Upper lobe of left lung (tissue), 6 donors: ENCODE results near the gene AGFG2. TPM values are rescaled to one million over a fixed set of nuclear protein-coding genes. Genes with fewer than 3 reads are reported as not detected.

Source experiments
- ATAC-seq, 2 donors: fragments of 200-7000 bp; cut with Tn5 transposase; one replicate each; pipeline ENCODE4 v1.9.1; 2022; ENCODE audit warnings: mild to moderate bottlenecking in 2 of 2, moderate library complexity in 2 of 2; ENCODE audit not compliant: low FRiP score in 2 of 2
- DNase-seq, 2 donors: peaks; one replicate each; pipeline ENCODE4 v3.0.0-alpha.2; 2019 to 2020
- H3K27ac ChIP-seq, 4 donors: fragments of 200-600 bp; sonication (generic); one replicate each; pipeline ENCODE4 v1.5.1; 2016 to 2019
- H3K27me3 ChIP-seq, 4 donors: fragments of 200-600 bp; sonication (generic); one replicate each; pipeline ENCODE4 v1.5.1; 2017 to 2019
- H3K36me3 ChIP-seq, 4 donors: fragments of 200-600 bp; sonication (generic); one replicate each; pipeline ENCODE4 v1.5.1; 2016 to 2019
- H3K4me1 ChIP-seq, 4 donors: fragments of 200-600 bp; sonication (generic); one replicate each; pipeline ENCODE4 v1.5.1; 2018 to 2019
- H3K4me3 ChIP-seq, 4 donors: fragments of 200-600 bp; sonication (generic); one replicate each; pipeline ENCODE4 v1.5.1; 2017 to 2019; ENCODE audit warnings: mild to moderate bottlenecking in 2 of 4, moderate library complexity in 1 of 4
- H3K9me3 ChIP-seq, 4 donors: fragments of 200-600 bp; sonication (generic); one replicate each; pipeline ENCODE4 v1.5.1; 2018 to 2019
- EP300 ChIP-seq, 4 donors: sonication (generic); formaldehyde crosslinking; IDR thresholded peaks; one replicate each; pipeline ENCODE4 v1.5.1; 2017; ENCODE audit warnings: antibody characterized with exemption in 4 of 4, control low read depth in 2 of 4
- POLR2A ChIP-seq, 4 donors: fragments of 450-650 bp; IDR thresholded peaks; one replicate each; pipeline ENCODE4 v1.5.1; 2016 to 2017; ENCODE audit warnings: antibody characterized with exemption in 4 of 4, mild to moderate bottlenecking in 2 of 4
- POLR2AphosphoS5 ChIP-seq, 2 donors: sonication (generic); formaldehyde crosslinking; IDR thresholded peaks; one replicate each; pipeline ENCODE4 v1.5.1; 2017; ENCODE audit warnings: antibody characterized with exemption in 2 of 2
- WGBS, 2 donors: methylation state at CpG; one replicate each; pipeline ENCODE4 v1.1.5; 2017 to 2018; 5-methylcytosine and 5-hydroxymethylcytosine counted together
- total RNA-seq, 6 donors: library from RNA; depleted of rRNA in 4 of 6; stranded (reverse); fragments of >200 nt in 4 of 6; gene quantifications; one replicate each; pipeline versions ENCODE4 v1.1.0 to v1.2.1, GENCODE V29; 2016 to 2021
- TF ChIP-seq, protein P1 (sequence below), 6 experiments: fragments of 450-650 bp in 4 of 6; fragments of 200-600 bp in 2 of 6; sonication (generic) in 2 of 6; IDR thresholded peaks; one replicate each; pipeline ENCODE4 v1.5.1; 2016 to 2019; ENCODE audit warnings: antibody characterized with exemption in 6 of 6
- donor health status: DM: no; HTN: no; CAD: no; lungs with moderate emphysema.
- donor health status: DM: no; HTN: yes; CAD: no; lungs with severe emphysema.

AGFG2 gene
- total RNA-seq, 6 donors from 2014 or later = 14.3 to 33.1 (median 20.4) TPM

DNA sequence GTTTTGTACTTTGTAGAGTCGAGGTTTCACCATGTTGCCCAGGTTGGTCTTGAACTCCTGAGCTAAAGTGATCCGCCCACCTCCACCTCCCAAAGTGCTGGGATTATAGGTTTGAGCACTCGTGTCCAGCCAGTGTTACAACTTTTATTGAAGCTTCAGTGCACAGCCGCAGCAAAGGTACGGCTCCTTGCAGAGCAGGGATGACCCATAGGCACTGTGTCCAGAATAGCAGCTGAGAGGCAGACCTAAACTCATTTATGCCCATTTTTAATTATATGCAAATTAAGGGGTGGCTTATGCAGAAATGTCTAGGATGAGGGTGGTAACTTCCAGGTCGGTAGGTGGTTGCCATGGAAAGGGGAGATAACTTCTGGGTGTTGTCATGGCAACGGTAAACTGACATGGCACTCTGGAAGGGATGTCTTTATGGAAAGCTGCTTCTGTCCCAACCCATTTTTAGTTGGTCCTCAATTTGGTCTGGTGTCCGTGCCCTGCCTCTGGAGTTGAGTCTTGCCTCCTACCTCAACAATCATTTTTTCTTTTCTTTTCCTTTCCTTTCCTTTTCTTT is 32.6 kb upstream of the AGFG2 start:
- WGBS, 2 donors = 68 to 72% methylated on average over 8 of the region's 8 CpGs
- no peaks in the 10 kb centered on the region for H3K36me3 ChIP-seq
- no peaks in the 10 kb centered on the region for H3K9me3 ChIP-seq
- no peak for TF ChIP-seq POLR2A (IDR thresholded peaks at IDR 0.05)
- TF ChIP-seq POLR2AphosphoS5 (IDR thresholded peaks at IDR 0.05) = no peak
- no peak for TF ChIP-seq EP300 (IDR thresholded peaks at IDR 0.05)
- TF ChIP-seq, protein P1, sequence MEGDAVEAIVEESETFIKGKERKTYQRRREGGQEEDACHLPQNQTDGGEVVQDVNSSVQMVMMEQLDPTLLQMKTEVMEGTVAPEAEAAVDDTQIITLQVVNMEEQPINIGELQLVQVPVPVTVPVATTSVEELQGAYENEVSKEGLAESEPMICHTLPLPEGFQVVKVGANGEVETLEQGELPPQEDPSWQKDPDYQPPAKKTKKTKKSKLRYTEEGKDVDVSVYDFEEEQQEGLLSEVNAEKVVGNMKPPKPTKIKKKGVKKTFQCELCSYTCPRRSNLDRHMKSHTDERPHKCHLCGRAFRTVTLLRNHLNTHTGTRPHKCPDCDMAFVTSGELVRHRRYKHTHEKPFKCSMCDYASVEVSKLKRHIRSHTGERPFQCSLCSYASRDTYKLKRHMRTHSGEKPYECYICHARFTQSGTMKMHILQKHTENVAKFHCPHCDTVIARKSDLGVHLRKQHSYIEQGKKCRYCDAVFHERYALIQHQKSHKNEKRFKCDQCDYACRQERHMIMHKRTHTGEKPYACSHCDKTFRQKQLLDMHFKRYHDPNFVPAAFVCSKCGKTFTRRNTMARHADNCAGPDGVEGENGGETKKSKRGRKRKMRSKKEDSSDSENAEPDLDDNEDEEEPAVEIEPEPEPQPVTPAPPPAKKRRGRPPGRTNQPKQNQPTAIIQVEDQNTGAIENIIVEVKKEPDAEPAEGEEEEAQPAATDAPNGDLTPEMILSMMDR (IDR thresholded peaks at IDR 0.05) = no peak
- ATAC-seq (no peak), DNase-seq (no peak)
- no peaks in the 10 kb centered on the region for H3K4me1 ChIP-seq
- H3K27me3 ChIP-seq = no peaks in the 10 kb centered on the region
- no peak overlapping the region for H3K27ac ChIP-seq
- no peak overlapping the region for H3K4me3 ChIP-seq

DNA sequence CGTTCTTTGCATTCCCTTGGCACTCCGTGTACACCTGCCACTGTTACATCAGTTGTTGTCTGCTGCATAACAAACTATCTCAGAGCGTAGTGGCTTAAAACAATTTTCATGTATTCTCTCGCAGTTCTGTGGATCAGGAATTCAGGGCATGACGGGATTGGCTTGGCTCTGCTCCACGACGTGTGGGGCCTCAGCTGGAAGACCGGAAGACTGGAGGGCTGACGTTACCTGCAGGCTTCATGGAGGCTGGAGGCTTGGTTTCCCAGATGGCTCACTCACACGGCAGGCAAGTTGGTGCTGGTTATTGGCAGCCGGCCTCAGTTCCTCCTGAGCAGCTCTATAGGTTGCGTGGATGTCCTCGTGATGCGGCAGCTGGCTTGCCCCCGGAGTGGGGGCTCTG is 29.8 kb upstream of the AGFG2 start:
- TF ChIP-seq, protein P1 (IDR thresholded peaks at IDR 0.05) = no peak
- TF ChIP-seq EP300 (IDR thresholded peaks at IDR 0.05) (no peak), POLR2A (IDR thresholded peaks at IDR 0.05) (no peak), POLR2AphosphoS5 (IDR thresholded peaks at IDR 0.05) (no peak)
- Histone ChIP-seq H3K27ac (no peak overlapping the region), H3K4me1 (no peaks in the 10 kb centered on the region), H3K9me3 (no peaks in the 10 kb centered on the region), H3K27me3 (no peaks in the 10 kb centered on the region), H3K36me3 (no peaks in the 10 kb centered on the region), H3K4me3 (no peak overlapping the region)
- ATAC-seq = no peak
- 76 to 81% methylated on average over 15 of the region's 15 CpGs for WGBS, 2 donors
- DNase-seq = no peak

DNA sequence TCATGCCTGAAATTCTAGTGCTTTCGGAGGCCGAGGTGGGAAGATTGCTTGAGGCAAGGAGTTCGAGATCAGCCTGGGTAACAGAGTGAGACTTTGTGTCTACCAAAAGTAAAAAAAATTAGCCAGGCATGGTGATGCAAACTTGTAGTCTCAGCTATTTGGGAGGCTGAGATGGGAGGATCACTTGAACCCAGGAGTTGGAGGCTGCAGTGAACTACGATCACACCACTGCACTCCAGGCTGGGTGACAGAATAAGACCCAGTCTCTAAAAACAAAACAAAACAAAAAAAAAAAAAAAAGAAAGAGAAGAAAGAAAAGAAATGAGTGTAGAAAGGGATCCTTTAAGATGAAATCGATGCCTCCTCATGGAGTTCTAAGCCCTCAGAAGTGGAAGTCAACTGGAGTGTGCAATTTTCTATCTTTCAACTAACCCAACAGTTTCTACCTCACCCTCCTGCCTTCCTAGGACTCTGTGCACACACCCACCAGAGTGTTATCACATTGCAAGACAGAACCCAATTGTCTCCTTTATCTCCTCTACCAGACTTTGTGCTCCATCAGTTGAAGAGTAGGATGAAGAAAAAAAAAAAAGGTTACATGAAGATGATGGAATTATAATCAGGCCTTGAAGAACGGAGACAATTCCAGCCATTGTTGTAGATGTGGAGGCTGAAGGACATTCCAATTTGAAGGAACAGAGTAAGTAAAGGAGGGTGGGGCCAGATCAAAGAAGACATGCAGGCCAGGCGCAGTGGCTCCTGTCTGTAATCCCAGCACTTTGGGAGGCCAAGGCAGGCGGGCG is 28.4 kb upstream of the AGFG2 start:
- 90 to 92% methylated on average over 9 of the region's 9 CpGs for WGBS, 2 donors
- H3K9me3 ChIP-seq = no peaks in the 10 kb centered on the region
- no peak for ATAC-seq
- no peaks in the 10 kb centered on the region for H3K36me3 ChIP-seq
- H3K4me1 ChIP-seq = peaks cover 0 to 5% (median 0%) of the 10 kb centered on the region in 4 donors
- no peaks in the 10 kb centered on the region for H3K27me3 ChIP-seq
- H3K27ac ChIP-seq = no peak overlapping the region
- TF ChIP-seq POLR2AphosphoS5 (IDR thresholded peaks at IDR 0.05) (no peak), EP300 (IDR thresholded peaks at IDR 0.05) (no peak), POLR2A (IDR thresholded peaks at IDR 0.05) (no peak)
- TF ChIP-seq, protein P1 (IDR thresholded peaks at IDR 0.05) = no peak
- DNase-seq = no peak
- no peak overlapping the region for H3K4me3 ChIP-seq

- no peaks in the 10 kb centered on the region for H3K9me3 ChIP-seq
- no peaks in the 10 kb centered on the region for H3K27me3 ChIP-seq
- H3K36me3 ChIP-seq = no peaks in the 10 kb centered on the region
- TF ChIP-seq, protein P1 (IDR thresholded peaks at IDR 0.05) = no peak
- TF ChIP-seq EP300 (IDR thresholded peaks at IDR 0.05) = no peak
- no peak for TF ChIP-seq POLR2A (IDR thresholded peaks at IDR 0.05)
- no peak for TF ChIP-seq POLR2AphosphoS5 (IDR thresholded peaks at IDR 0.05)
- H3K27ac ChIP-seq = no peak overlapping the region
- DNase-seq = no peak
- peaks cover 0 to 12% (median 4%) of the 10 kb centered on the region in 4 donors for H3K4me1 ChIP-seq
- no peak overlapping the region for H3K4me3 ChIP-seq
- ATAC-seq = no peak
- WGBS, 2 donors = 76 to 80% methylated on average over 9 of the region's 9 CpGs
Observed at GRCh38 chr7:100513212-100513810, 25.7 kb upstream of the AGFG2 start.
